ENCODE data around the gene PTPRB. TPM values are rescaled to one million over a fixed set of nuclear protein-coding genes. Genes with fewer than 3 reads are reported as not detected.

PTPRB gene
- total and polyA plus RNA-seq, 2 of the 4 experiments (the other 2 are of a cell fraction), result 4.1 to 6.5 TPM

- no peak overlapping the region for H2AK5ac ChIP-seq (ENCODE audit: low read depth, low read length)
- CTCF ChIA-PET, result no interaction called here
- H2AFZ ChIP-seq (replicated peaks; ENCODE audit: low read length, poor library complexity), result no peak overlapping the region
- H2BK20ac ChIP-seq (ENCODE audit: low read depth, low read length), result no peak overlapping the region
- in situ Hi-C loops (cut with MboI; ENCODE audit: low sequenced_read_pairs) (no loop called here), intact Hi-C loops (cut with micrococcal nuclease) (no loop called here), dilution Hi-C loops (cut with HindIII; ENCODE audit: low sequenced_read_pairs, unreplicated experiment) (no loop called here)
- H3K9ac ChIP-seq (ENCODE audit: low read depth, low read length), result no peak overlapping the region
- TF ChIP-seq CTCF (conservative IDR thresholded peaks at IDR 0.05; ENCODE audit: low read depth, low read length), result no peak
- no peak for TF ChIP-seq CEBPB (IDR thresholded peaks at IDR 0.05; ENCODE audit: low read depth, low read length)
- TF ChIP-seq MAFK (IDR thresholded peaks at IDR 0.05; ENCODE audit: low read depth, low read length), result no peak
- TF ChIP-seq MAZ (IDR thresholded peaks at IDR 0.05; ENCODE audit: borderline replicate concordance, low read depth, low read length), result no peak
- no peak for TF ChIP-seq FOS (IDR thresholded peaks at IDR 0.05; ENCODE audit: low read depth, low read length)
- TF ChIP-seq RFX5 (IDR thresholded peaks at IDR 0.05; ENCODE audit: low read depth, low read length), result no peak
- no peak for TF ChIP-seq BHLHE40 (IDR thresholded peaks at IDR 0.05; ENCODE audit: low read depth, low read length)
- TF ChIP-seq USF2 (IDR thresholded peaks at IDR 0.05; ENCODE audit: low read depth, low read length), result no peak
- no peaks in the 10 kb centered on the region for H3K9me1 ChIP-seq (ENCODE audit: insufficient read depth, low read length)
- H4K5ac ChIP-seq (ENCODE audit: low read depth, low read length), result no peak overlapping the region
- no peak overlapping the region for H2AK9ac ChIP-seq (replicated peaks; ENCODE audit: low read depth, low read length, poor library complexity)
- no TSS peak for BruUV-seq (replicated peaks)
- no peak overlapping the region for H2BK15ac ChIP-seq (ENCODE audit: low read depth, low read length)
- no peaks in the 10 kb centered on the region for H3K27me3 ChIP-seq (ENCODE audit: control insufficient read depth, insufficient read depth, low read length)
- H3K27ac ChIP-seq (ENCODE audit: insufficient read depth, low read length), result no peak overlapping the region
- DNase-seq (no peak), ATAC-seq (ENCODE audit: low read depth) (no peak)
- no peak overlapping the region for H3K4me3 ChIP-seq (ENCODE audit: insufficient read depth, low read depth, low read length)
- H4K20me1 ChIP-seq (ENCODE audit: insufficient read depth, low read length), result no peaks in the 10 kb centered on the region
- H2BK120ac ChIP-seq (ENCODE audit: low read depth, low read length), result no peak overlapping the region
- H3K36me3 ChIP-seq (ENCODE audit: control insufficient read depth, insufficient read depth, low read length), result no peaks in the 10 kb centered on the region
- no peak overlapping the region for H3K23ac ChIP-seq (ENCODE audit: low read depth, low read length)
- no peak overlapping the region for H3K18ac ChIP-seq (ENCODE audit: low read depth, low read length)
- H4K8ac ChIP-seq (ENCODE audit: low read depth in 2 of 2, low read length in 2 of 2), result no peak overlapping the region
- no peak overlapping the region for H2BK5ac ChIP-seq (ENCODE audit: low read depth, low read length, poor library complexity, severe bottlenecking)
- H3K56ac ChIP-seq (ENCODE audit: extremely low read depth, insufficient read depth, low read length), result no peak overlapping the region
- H3K4me1 ChIP-seq (ENCODE audit: control insufficient read depth, insufficient read depth, low read length), result peaks cover 2% of the 10 kb centered on the region
- 34% methylated on average over 2 of the region's 2 CpGs; no CpG with 5 or more reads in 1 of the 2 experiments for WGBS, 2 experiments (ENCODE audit: extremely low coverage in 2 of 2, insufficient read length in 1 of 2)
- POLR2A ChIA-PET (ENCODE audit: unreplicated experiment), result no interaction called here
- H3K14ac ChIP-seq (replicated peaks; ENCODE audit: low read depth, low read length), result no peak overlapping the region
- H3K9me3 ChIP-seq (ENCODE audit: control insufficient read depth, insufficient read depth, low read length), result no peaks in the 10 kb centered on the region
- no peak overlapping the region for H3K4me2 ChIP-seq (ENCODE audit: low read depth, low read length)
- no peak overlapping the region for H3K4ac ChIP-seq (ENCODE audit: low read depth, low read length)
- H4K91ac ChIP-seq (ENCODE audit: insufficient read depth, low read depth, low read length), result no peak overlapping the region
- no peaks in the 10 kb centered on the region for H3K79me1 ChIP-seq (ENCODE audit: low read depth in 1 of 2, low read length in 2 of 2)
These were observed 4.5 kb upstream of the PTPRB start for GRCh38 chr12:70641691-70642090.
